Mucosa of descending colon (tissue), 3 donors: ENCODE results near the gene ZMPSTE24. TPM values are rescaled to one million over a fixed set of nuclear protein-coding genes. Genes with fewer than 3 reads are reported as not detected.
"Not testable (repeated sequence)": the region's sequence is repeated elsewhere in the genome, so short reads cannot be mapped to it uniquely, and the experiment has no call there.

Source experiments
- ATAC-seq: fragments of 200-7000 bp; cut with Tn5 transposase; one replicate; pipeline ENCODE4 v1.9.1; 2020; ENCODE audit warnings: mild to moderate bottlenecking, moderate library complexity
- DNase-seq, 3 donors: peaks; one replicate each; pipeline ENCODE4 v3.0.0-alpha.2; 2020
- H3K36me3 ChIP-seq: fragments of 200-600 bp; one replicate; pipeline ENCODE4 v1.8.0; 2021; ENCODE audit warnings: low read depth, mild to moderate bottlenecking
- H3K4me1 ChIP-seq: fragments of 200-600 bp; one replicate; pipeline ENCODE4 v1.8.0; 2021; ENCODE audit warnings: low read depth, mild to moderate bottlenecking
- H3K4me3 ChIP-seq: fragments of 200-600 bp; one replicate; pipeline ENCODE4 v1.8.0; 2021; ENCODE audit warnings: mild to moderate bottlenecking
- H3K9me3 ChIP-seq: fragments of 200-600 bp; one replicate; pipeline ENCODE4 v1.8.0; 2021; ENCODE audit warnings: mild to moderate bottlenecking
- CTCF ChIP-seq: fragments of 200-600 bp; IDR thresholded peaks from one replicate; pipeline ENCODE4 v1.8.0; 2022; ENCODE audit warnings: antibody characterized with exemption, mild to moderate bottlenecking
- intact Hi-C, 2 donors: fragments of 100-400 bp; cut with DNase I in 1 of 2; cut with micrococcal nuclease in 1 of 2; formaldehyde crosslinking; loops; one replicate each; pipeline versions ENCODE4 v1.11.0 to v1.11.1; 2022; cut with DNase I, micrococcal nuclease
- total RNA-seq, 3 donors: library from RNA; stranded (reverse); fragmentation: NEBNext Ultra II Directional in 2 of 3; extraction: Animal tissue kit (Norgen Biotek cat#: 25700) in 2 of 3; gene quantifications; one replicate each; pipeline versions ENCODE4 v1.2.1 to v1.2.4, GENCODE V29; 2021 to 2023
- donor health status: DM: no; HTN: no; CAD: no; lungs with moderate emphysema.
- donor health status: DM: no; HTN: no; CAD: no.
- donor health status: DM: no; HTN: yes; CAD: no.

Gene ZMPSTE24
- total RNA-seq, 3 donors from 2014 or later = 46.0 to 51.9 (median 47.0) TPM

DNA sequence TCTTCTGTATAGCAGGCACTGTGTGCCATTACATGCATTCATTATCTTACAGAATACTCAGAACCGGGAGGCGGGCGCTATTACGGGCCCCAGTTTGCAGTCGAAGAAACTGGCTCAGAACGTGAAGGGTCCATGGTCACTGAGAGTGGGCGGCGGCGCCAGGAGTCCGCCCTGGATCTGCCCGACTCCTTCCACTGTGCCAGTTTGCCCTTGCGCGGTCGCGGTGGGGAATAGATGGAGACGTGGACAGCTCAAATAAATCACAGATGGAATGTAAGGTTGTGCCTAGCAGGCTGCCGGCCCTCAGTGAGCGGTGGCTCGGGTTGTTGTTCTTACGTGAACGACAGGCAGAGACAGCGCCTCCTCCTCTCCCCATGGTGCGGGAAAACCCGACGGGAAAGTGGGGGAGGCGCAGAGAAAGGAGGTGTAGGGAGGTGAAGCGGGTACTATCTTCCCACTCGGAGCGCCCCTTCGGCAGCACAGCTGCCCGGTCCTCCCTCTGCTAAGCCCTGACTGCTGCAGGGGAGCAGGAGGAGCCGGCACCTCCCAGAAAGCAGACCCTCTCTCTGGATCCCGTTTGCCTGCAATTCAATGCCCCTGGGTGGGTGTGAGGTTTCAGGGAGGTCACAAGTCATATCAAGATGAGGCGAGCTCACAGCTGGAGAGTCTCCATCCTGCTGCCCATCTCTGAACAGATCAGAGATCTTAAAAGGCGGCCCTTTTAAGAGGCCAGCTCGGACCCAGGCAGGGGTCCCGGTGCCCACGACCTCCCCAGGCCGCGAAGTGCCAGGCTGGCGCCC, 58.0 kb downstream of the ZMPSTE24 start:
- no peaks in the 10 kb centered on the region for H3K36me3 ChIP-seq
- no peaks in the 10 kb centered on the region for H3K9me3 ChIP-seq
- peak; percentile 27 for ATAC-seq
- intact Hi-C loops = no loop called here
- peak; percentile 25 to 61 (median 53) for DNase-seq
- H3K4me3 ChIP-seq = no peak overlapping the region
- no peak for TF ChIP-seq CTCF
- peaks cover 19% of the 10 kb centered on the region for H3K4me1 ChIP-seq

DNA sequence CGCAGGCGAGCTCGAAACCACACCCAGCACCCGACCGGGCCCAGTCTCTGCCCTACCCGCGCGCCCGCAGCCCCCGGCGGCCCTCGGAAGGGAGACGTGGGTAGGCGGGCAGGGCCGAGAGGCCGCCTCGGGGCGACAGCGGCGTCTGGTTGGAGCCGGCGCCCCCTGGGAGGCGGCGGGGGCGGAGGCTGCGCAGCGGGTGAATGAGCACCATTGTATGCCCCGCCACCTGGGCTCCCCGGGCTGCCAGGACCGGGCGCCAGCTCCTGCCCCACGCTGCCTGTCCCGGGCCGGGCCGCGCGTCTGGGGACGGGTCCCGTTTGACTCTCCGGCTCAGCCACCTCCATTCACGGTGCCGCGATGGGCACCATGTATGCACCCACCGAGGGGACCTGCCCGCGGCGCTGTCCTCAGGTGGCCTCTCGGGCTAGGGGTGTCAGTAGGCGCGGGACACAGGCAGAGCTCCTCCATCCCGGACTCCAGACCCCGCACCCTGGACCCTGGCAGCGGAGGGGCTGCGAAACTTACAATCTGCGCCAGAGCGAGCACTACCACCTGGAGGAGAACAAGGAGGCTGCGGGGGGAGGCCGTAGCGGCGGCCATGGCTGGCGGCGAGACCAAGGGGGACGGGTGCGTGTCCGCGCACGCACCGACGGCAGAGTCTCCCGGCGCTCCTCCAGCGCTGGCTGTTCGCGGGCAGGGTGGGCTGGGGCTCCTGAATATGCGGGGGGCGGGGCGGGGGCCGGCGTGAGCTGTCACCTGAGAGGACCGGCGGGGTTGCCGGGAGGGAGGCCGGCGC, 58.8 kb downstream of the ZMPSTE24 start, which contains the start of gene COL9A2:
COL9A2 (minus strand) TSS at position 692 of the 799 bp plus-strand sequence; CDS start at position 603, 89 bp downstream.
- ATAC-seq = peak; percentile 57
- no peak for TF ChIP-seq CTCF
- Histone ChIP-seq H3K4me1 (peaks cover 19% of the 10 kb centered on the region), H3K4me3 (no peak within 1 kb of the TSS), H3K9me3 (no peaks in the 10 kb centered on the region), H3K36me3 (no peaks in the 10 kb centered on the region)
- peak in 2 of 3 donors; percentile 51 to 77 for DNase-seq
- intact Hi-C loops = no loop called here

DNA sequence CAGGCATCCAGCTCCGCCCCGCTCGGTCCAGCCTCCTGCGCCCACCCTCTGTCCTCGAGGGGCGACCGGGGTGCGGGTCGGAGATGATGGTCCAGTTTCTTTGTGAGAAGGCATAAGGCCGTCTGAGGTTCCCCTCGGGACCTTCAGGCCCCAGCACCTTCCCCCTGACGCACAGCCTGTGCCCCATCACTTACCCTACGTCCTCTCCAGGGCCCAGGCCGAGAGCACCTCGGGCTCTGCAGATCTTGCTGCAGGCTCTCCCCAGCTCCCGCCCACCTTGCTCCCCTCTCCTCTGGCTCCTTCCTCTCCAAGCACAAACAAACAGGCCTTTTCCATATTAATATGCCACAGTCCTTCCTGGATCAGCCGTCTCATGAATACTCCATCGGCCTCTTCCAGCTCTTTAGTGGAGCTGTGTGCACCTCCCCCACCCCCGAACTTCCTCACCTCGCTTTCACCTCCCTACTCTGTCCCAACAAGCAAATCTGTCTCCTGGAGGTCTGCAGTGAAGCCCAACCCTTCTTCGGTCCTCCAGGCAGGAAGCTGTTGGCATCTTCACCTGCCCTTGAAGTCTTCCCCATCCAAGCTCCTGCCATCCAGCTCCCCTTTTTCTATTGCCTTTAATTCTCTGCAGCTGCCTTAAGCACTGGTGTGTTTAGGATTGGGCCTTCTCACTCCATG, 59.5 kb downstream of the ZMPSTE24 start:
- H3K4me1 ChIP-seq = peaks cover 19% of the 10 kb centered on the region
- no peak for TF ChIP-seq CTCF
- H3K36me3 ChIP-seq = no peaks in the 10 kb centered on the region
- no peaks in the 10 kb centered on the region for H3K9me3 ChIP-seq
- intact Hi-C loops = no loop called here
- ATAC-seq = no peak
- no peak overlapping the region for H3K4me3 ChIP-seq
- DNase-seq = no peak

DNA sequence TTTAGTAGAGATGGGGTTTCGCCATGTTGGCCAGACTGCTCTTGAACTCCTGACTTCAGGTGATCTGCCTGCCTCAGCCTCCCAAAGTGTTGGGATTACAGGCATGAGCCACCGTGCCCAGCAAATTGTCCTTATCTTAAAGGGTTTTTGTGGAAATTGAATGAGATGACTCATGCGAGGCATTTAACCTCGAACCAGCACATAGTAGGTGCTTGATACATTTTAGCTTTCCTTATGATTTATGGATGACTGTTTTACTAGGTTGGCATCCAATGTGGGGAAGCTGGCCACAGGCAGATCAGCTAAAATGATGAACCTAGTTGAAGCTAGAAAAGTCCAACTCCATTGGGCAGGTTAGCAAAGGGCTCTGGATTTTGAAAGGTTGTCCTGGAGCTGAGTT, 60.4 kb downstream of the ZMPSTE24 start:
- peaks cover 19% of the 10 kb centered on the region for H3K4me1 ChIP-seq
- no peak overlapping the region for H3K4me3 ChIP-seq
- H3K9me3 ChIP-seq = no peaks in the 10 kb centered on the region
- no peak for TF ChIP-seq CTCF
- intact Hi-C loops = no loop called here
- no peak for DNase-seq
- no peaks in the 10 kb centered on the region for H3K36me3 ChIP-seq
- no peak for ATAC-seq

DNA sequence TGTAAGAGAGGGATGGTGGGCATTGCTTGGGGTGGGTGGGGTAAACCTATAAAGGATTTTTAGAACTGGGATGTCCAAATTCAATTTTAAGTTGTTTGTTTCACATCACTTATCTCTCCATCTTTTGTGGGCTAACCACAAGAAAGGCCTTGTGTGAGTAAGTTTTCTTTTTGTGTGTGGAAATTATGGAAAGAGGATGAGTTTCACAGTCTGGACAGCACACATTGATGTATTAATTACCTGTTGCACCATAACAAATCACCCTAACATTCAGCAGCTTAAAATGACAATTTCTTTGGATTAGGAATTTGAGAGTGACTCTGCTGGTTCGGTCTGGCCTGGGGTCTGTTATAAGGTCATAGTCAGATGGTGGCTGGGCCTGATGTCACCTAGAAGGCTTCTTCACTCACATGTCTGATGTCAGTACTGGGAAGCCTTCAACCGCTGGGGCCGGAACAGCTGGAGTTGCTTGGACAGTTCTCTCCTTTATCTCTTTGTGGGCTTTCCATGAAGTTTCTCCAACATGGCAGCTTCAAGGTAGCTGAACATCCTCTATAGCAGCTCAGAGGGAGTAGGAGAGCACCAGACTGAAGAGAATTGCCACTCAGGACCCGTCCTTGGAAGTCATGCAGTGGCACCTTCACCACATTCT, 61.1 kb downstream of the ZMPSTE24 start:
- no peaks in the 10 kb centered on the region for H3K9me3 ChIP-seq
- H3K36me3 ChIP-seq = no peaks in the 10 kb centered on the region
- DNase-seq (no peak), ATAC-seq (no peak)
- intact Hi-C loops = no loop called here
- peaks cover 19% of the 10 kb centered on the region for H3K4me1 ChIP-seq
- no peak for TF ChIP-seq CTCF
- no peak overlapping the region for H3K4me3 ChIP-seq

DNA sequence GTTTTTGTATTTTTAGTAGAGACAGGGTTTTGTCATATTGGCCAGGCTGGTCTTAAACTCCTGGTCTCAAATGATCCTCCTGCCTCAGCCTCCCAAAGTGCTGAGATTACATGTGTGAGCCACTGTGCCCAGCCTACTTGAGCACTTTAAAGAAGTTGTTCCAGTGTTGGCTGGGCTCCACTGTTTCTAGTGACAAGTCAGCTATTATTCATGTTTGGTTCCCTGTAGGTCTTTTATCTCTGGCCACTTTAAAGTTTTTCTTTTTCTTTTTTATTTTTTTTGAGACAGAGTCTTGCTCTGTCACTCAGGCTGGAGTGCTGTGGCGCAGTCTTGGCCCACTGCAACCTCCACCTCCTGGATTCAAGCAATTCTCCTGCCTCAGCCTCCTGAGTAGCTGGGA, 73.4 kb downstream of the ZMPSTE24 start:
- not testable (repeated sequence) for ATAC-seq, H3K4me3 ChIP-seq, H3K9me3 ChIP-seq, DNase-seq, H3K36me3 ChIP-seq, H3K4me1 ChIP-seq
- intact Hi-C loops = loop anchor here in 1 of 2 donors (10.0 kb wide), 1 partner anchor 187 kb away; no protein-coding TSS in a partner anchor
